Stimulated activated CD8-positive, alpha-beta memory T cell treated with anti-CD3 and anti-CD28 coated beads, Interleukin-4, amount 100 ng/mL, for 48 hours (primary cell): Measurements from ENCODE around the gene AMN1.
A peak's percentile ranks its signal among the peaks of the same experiment; 100 is the strongest.
"Not testable (repeated sequence)": the region's sequence is repeated elsewhere in the genome, so short reads cannot be mapped to it uniquely, and the experiment has no call there.

Experiments used
- DNase-seq: peaks from one replicate; pipeline ENCODE4 v3.0.0-alpha.2; 2020

The AMN1 gene

GRCh38 chr12:31732926-31733548, 4.2 kb upstream of the AMN1 start:
- DNase-seq = peak; percentile 70

GRCh38 chr12:31731203-31731602, 2.4 kb upstream of the AMN1 start:
- not testable (repeated sequence) for DNase-seq

DNA sequence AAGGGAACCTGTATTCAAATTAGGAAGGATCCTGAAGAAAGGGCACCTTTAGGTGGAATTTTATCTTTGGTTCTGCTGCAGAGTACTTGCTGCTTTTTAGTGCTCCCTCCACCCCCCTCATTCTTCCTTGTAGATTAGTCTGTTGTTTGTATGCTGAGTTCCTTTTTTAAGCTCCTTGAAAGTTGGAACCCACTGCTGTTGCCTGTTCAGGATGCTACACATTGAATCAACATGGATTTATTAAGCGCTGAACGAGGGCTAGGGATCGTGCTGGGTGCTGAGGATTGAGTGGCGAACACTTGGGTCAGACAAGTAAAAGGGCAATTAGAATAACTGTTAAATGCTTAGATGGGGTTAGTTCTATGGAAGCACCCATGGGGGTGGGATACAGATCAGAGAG, 884 bp upstream of the AMN1 start:
- no peak for DNase-seq

DNA sequence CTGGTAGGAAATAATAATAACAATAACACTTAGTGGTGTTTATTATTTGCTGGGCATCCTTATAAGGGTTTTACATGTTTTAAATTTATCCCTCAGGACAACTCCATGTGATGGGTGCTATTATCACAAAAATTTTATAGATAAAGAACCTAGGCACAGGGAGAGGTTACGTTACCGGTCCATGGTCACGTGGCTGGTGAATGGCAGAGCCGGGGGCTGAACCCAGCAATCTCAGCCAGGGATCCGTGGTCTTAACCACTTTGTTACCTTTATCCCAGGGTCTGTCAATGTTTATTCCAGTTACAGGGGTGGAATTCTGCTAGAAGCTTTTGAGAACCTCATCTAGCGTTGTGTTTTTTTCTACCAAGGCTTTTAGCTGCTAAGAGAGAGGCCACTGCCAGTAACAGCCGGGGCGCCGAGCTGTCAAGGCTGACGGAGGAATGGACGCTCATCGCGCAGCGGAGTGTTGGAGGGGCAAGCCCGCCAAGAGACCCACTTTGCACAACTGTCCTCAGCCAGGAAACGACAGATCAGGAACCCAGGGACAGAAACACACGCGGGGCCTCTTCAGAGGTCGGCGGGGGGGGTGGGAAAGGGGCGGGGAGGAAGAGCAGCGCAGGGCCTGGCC, 418 bp downstream of the AMN1 start:
- DNase-seq = peak; percentile 48

GRCh38 chr12:31727192-31727591, 1.6 kb downstream of the AMN1 start:
- DNase-seq = no peak

GRCh38 chr12:31726575-31726974, 2.2 kb downstream of the AMN1 start:
- DNase-seq = no peak

DNA sequence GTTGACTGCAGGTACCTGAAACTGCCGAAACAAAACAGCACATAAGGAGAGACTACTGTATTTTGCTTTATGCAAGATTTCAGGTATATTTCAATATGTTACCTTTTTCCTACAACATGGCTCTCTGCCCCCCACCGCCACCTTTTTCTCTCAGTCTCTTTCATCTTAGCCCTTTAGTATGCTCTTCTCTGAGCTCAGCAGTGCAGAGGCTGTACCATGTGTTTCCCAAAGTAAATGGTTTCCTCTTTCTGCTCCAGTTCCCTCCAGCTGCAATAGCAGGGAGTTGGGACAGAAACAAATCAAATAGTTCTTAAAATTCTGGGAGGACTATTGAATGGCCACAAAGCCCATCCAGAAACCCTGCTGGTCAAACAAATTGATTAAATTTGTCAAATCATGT, 4.3 kb downstream of the AMN1 start:
- no peak for DNase-seq

GRCh38 chr12:31722580-31722979, 6.2 kb downstream of the AMN1 start:
- DNase-seq = no peak

DNA sequence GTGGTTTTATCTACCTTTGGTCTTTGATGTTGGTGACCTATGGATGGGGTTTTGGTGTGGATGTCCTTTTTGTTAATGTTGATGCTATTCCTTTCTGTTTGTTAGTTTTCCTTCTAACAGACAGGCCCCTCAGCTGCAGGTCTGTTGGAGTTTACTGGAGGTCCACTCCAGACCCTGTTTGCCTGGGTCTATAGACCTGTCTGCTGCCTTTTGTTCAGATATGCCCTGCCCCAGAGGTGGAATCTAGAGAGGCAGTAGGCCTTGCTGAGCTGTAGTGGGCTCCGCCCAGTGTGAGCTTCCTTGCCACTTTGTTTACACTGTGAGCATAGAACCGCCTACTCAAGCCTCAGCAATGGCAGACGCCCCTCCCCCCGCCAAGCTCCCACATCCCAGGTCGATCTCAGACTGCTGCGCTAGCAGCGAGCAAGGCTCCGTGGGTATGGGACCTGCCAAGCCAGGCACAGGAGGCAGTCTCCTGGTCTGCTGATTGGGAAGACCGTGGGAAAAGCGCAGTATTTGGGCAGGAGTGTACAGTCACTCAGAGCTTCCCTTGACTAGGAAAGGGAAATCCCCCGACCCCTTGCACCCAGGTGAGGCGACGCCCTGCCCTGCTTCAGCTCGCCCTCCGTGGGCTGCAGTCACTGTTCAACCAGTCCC, 10.2 kb downstream of the AMN1 start:
- DNase-seq = not testable (repeated sequence)

DNA sequence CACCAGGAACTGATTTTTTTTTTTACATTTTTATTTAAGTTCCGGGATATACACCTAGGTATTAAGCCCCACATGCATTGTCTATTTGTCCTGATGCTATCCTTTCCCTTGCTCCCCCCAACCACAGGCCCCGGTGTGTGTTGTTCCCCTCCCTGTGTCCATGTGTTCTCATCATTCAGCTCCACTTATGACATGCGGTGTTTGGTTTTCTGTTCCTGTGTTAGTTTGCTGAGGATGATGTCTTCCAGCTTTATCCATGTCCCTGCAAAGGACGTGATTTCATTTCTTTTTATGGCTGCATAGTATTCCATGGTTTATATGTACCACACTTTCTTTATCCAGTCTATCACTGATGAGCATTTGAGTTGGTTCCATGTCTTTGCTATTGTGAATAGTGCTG, 11.8 kb downstream of the AMN1 start:
- not testable (repeated sequence) for DNase-seq

- no peak for DNase-seq
These were observed 13.5 kb downstream of the AMN1 start for GRCh38 chr12:31715283-31715825.

GRCh38 chr12:31714406-31715271, 14.2 kb downstream of the AMN1 start:
- no peak for DNase-seq

- no peak for DNase-seq
These were observed 15.9 kb downstream of the AMN1 start for GRCh38 chr12:31712877-31713276.

- no peak for DNase-seq
These were observed 18.6 kb downstream of the AMN1 start for GRCh38 chr12:31710021-31710818.

- not testable (repeated sequence) for DNase-seq
These were observed 20.7 kb downstream of the AMN1 start for GRCh38 chr12:31708118-31708517.

GRCh38 chr12:31705621-31706020, 23.2 kb downstream of the AMN1 start:
- DNase-seq = no peak

DNA sequence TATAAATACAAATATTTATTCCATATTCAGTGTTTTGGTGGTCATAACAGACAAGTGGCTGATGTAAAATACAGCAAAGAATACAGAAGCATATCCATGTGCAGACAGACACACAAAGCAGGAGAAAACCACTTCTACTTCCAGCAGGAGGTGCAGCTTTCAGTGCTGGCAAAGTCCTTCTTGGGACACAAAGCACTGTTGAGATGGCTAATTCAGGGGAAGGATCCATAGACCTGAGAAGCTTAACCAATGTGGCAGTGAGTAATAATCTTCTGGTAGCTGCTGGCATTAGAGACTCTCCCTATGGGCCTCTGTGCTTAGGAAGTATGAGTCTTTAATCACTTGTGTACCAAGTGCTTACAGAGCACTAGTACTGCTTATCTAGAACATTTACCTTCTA, 26.8 kb downstream of the AMN1 start:
- DNase-seq = no peak

DNA sequence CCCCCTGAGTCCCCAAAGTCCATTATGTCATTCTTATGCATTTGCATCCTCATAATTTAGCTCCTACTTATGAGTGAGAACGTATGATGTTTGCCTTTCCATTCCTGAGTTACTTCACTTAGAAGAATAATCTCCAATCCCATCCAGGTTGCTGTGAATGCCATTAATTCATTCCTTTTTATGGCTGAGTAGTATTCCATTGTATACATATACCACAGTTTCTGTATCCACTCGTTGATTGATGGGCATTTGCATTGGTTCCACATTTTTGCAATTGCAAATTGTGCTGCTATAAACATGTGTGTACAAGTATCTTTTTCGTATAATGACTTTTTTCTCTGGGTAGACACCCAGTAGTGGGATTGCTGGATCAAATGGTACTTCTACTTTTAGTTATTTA, 38.9 kb downstream of the AMN1 start:
- not testable (repeated sequence) for DNase-seq

GRCh38 chr12:31687101-31687527, 41.7 kb downstream of the AMN1 start:
- DNase-seq = peak; percentile 27

GRCh38 chr12:31685801-31686200, 43.0 kb downstream of the AMN1 start:
- no peak for DNase-seq

GRCh38 chr12:31682136-31682962, 46.5 kb downstream of the AMN1 start:
- peak; percentile 70 for DNase-seq
